CD4-positive, CD25-positive, alpha-beta regulatory T cell (primary cell): ENCODE measurements around the gene GNAI3. TPM values are rescaled to one million over a fixed set of nuclear protein-coding genes. Genes with fewer than 3 reads are reported as not detected.

Experiments
- ATAC-seq, 2 donors: fragments of 150-1000 bp; cut with Tn5 transposase; one replicate each; pipeline ENCODE4 v1.10.0; 2021; ENCODE audit warnings: low read depth in 2 of 2, moderate number of reproducible peaks in 2 of 2, moderate library complexity in 1 of 2
- DNase-seq, 3 donors: peaks; one replicate each; pipeline versions ENCODE4 v3.0.0 to v3.0.0-alpha.2; 2012 to 2022; ENCODE audit warnings: mixed read lengths in 1 of 3
- H3K27ac ChIP-seq: one replicate; pipeline ENCODE4 v1.7.0; 2013; ENCODE audit warnings: mild to moderate bottlenecking, low read length; ENCODE audit not compliant: insufficient read depth, poor library complexity, severe bottlenecking
- H3K27me3 ChIP-seq: one replicate; pipeline ENCODE4 v1.7.0; 2013; ENCODE audit warnings: low read length; ENCODE audit not compliant: control insufficient read depth, insufficient read depth
- H3K36me3 ChIP-seq: one replicate; pipeline ENCODE4 v1.7.0; 2013; ENCODE audit warnings: mild to moderate bottlenecking, low read length, moderate library complexity; ENCODE audit not compliant: control insufficient read depth, insufficient read depth
- H3K4me1 ChIP-seq: 2 replicates; pipeline ENCODE4 v1.7.0; 2013; ENCODE audit warnings: mild to moderate bottlenecking, low read length; ENCODE audit not compliant: insufficient read depth, control insufficient read depth, poor library complexity, severe bottlenecking
- H3K4me3 ChIP-seq: one replicate; pipeline ENCODE4 v1.7.0; 2013; ENCODE audit warnings: low read depth, mild to moderate bottlenecking, low read length, moderate library complexity
- H3K9me3 ChIP-seq, 2 experiments: 1 replicate in 1 of 2; 2 replicates in 1 of 2; pipeline ENCODE4 v1.7.0; 2013; ENCODE audit warnings: low read length in 2 of 2, mild to moderate bottlenecking in 1 of 2, moderate library complexity in 1 of 2; ENCODE audit not compliant: control insufficient read depth in 2 of 2
- H3K27ac Mint-ChIP-seq, 3 donors: one replicate each; pipeline ENCODE4 v1.8.0; 2020 to 2022; ENCODE audit warnings: mild to moderate bottlenecking in 3 of 3, mixed read lengths in 3 of 3, moderate library complexity in 2 of 3
- H3K27me3 Mint-ChIP-seq: one replicate; pipeline ENCODE4 v1.8.0; 2022; ENCODE audit warnings: mild to moderate bottlenecking, mixed read lengths
- H3K36me3 Mint-ChIP-seq: one replicate; pipeline ENCODE4 v1.8.0; 2020; ENCODE audit warnings: mixed read lengths
- H3K4me1 Mint-ChIP-seq, 4 donors: one replicate each; pipeline ENCODE4 v1.8.0; 2020 to 2022; ENCODE audit warnings: mixed read lengths in 4 of 4, mild to moderate bottlenecking in 1 of 4
- H3K4me3 Mint-ChIP-seq, 4 donors: one replicate each; pipeline ENCODE4 v1.8.0; 2020 to 2022; ENCODE audit warnings: mild to moderate bottlenecking in 4 of 4, mixed read lengths in 4 of 4, moderate library complexity in 3 of 4
- H3K9me3 Mint-ChIP-seq, 7 donors: one replicate each; pipeline ENCODE4 v1.8.0; 2020 to 2022; ENCODE audit warnings: mixed read lengths in 7 of 7, mild to moderate bottlenecking in 3 of 7, moderate library complexity in 2 of 7
- polyA plus RNA-seq, 4 donors: library from polyadenylated mRNA; unstranded; fragments of 300-500 nt; fragmentation: Illumina TruSeq; gene quantifications; one replicate each; pipeline ENCODE4 v1.2.3, GENCODE V29; 2021
- total RNA-seq: library from RNA; stranded (reverse); gene quantifications from one replicate; pipeline ENCODE4 v1.2.3, GENCODE V29; 2022

GNAI3 gene
- total and polyA plus RNA-seq, 5 donors from 2014 or later = 7.4 to 10.3 (median 9.6) TPM

- Histone ChIP-seq H3K9me3 (no peaks in the 10 kb centered on the region), H3K4me3 (no peak overlapping the region), H3K36me3 (peaks cover 48% of the 10 kb centered on the region), H3K4me1 (no peaks in the 10 kb centered on the region), H3K27me3 (no peaks in the 10 kb centered on the region), H3K27ac (no peak overlapping the region)
- no peak overlapping the region for H3K4me3 Mint-ChIP-seq
- peaks cover 0 to 19% (median under 1%) of the 10 kb centered on the region in 4 donors for H3K4me1 Mint-ChIP-seq
- H3K9me3 Mint-ChIP-seq = no peaks in the 10 kb centered on the region
- no peaks in the 10 kb centered on the region for H3K27me3 Mint-ChIP-seq
- H3K36me3 Mint-ChIP-seq = peaks cover 24% of the 10 kb centered on the region
- DNase-seq (no peak), ATAC-seq (no peak)
- H3K27ac Mint-ChIP-seq = peak overlapping the region in 1 of 3 donors; percentile 36
Measured at GRCh38 chr1:109595531-109595930, 47.1 kb downstream of the GNAI3 start.

- Mint-ChIP-seq H3K27me3 (no peaks in the 10 kb centered on the region), H3K4me3 (no peak overlapping the region), H3K36me3 (peaks cover 20% of the 10 kb centered on the region), H3K27ac (peak overlapping the region in 1 of 3 donors; percentile 72), H3K9me3 (no peaks in the 10 kb centered on the region), H3K4me1 (peaks cover 2 to 12% (median 7%) of the 10 kb centered on the region in 4 donors)
- ATAC-seq (no peak), DNase-seq (no peak)
- H3K27ac ChIP-seq = no peak overlapping the region
- H3K4me3 ChIP-seq = no peak overlapping the region
- H3K27me3 ChIP-seq = no peaks in the 10 kb centered on the region
- H3K36me3 ChIP-seq = peaks cover 23% of the 10 kb centered on the region
- no peaks in the 10 kb centered on the region for H3K9me3 ChIP-seq
- H3K4me1 ChIP-seq = no peaks in the 10 kb centered on the region
Measured at GRCh38 chr1:109598156-109598555, 49.7 kb downstream of the GNAI3 start.

- no peaks in the 10 kb centered on the region for H3K27me3 ChIP-seq
- H3K27ac ChIP-seq = no peak overlapping the region
- H3K4me3 ChIP-seq = no peak overlapping the region
- peak overlapping the region in 1 of 3 donors; percentile 72 for H3K27ac Mint-ChIP-seq
- DNase-seq = no peak
- no peaks in the 10 kb centered on the region for H3K4me1 ChIP-seq
- no peak for ATAC-seq
- H3K27me3 Mint-ChIP-seq = no peaks in the 10 kb centered on the region
- peaks cover 18% of the 10 kb centered on the region for H3K36me3 ChIP-seq
- H3K9me3 ChIP-seq = no peaks in the 10 kb centered on the region
- no peak overlapping the region for H3K4me3 Mint-ChIP-seq
- peaks cover 4 to 14% (median 11%) of the 10 kb centered on the region in 4 donors for H3K4me1 Mint-ChIP-seq
- H3K36me3 Mint-ChIP-seq = peaks cover 15% of the 10 kb centered on the region
- H3K9me3 Mint-ChIP-seq = no peaks in the 10 kb centered on the region
Measured at GRCh38 chr1:109598655-109599054, 50.2 kb downstream of the GNAI3 start.

GRCh38 chr1:109603229-109603628, 54.8 kb downstream of the GNAI3 start:
- no peak overlapping the region for H3K4me3 Mint-ChIP-seq
- no peak for ATAC-seq
- no peaks in the 10 kb centered on the region for H3K9me3 ChIP-seq

GRCh38 chr1:109605381-109605780, 57.0 kb downstream of the GNAI3 start:
- Mint-ChIP-seq H3K27ac (no peak overlapping the region), H3K27me3 (no peaks in the 10 kb centered on the region)
- H3K9me3 ChIP-seq = no peaks in the 10 kb centered on the region

More at GRCh38 chr1:109603229-109603628, 54.8 kb downstream of the GNAI3 start:
- Mint-ChIP-seq H3K36me3 (peaks cover 4% of the 10 kb centered on the region), H3K4me1 (peaks cover 4 to 14% (median 9%) of the 10 kb centered on the region in 4 donors), H3K27me3 (no peaks in the 10 kb centered on the region), H3K27ac (peak overlapping the region in 1 of 3 donors; percentile 15), H3K9me3 (no peaks in the 10 kb centered on the region)
- H3K27me3 ChIP-seq = no peaks in the 10 kb centered on the region
- H3K36me3 ChIP-seq = peaks cover 2% of the 10 kb centered on the region
- no peak overlapping the region for H3K4me3 ChIP-seq
- H3K27ac ChIP-seq = no peak overlapping the region
- H3K4me1 ChIP-seq = no peaks in the 10 kb centered on the region
- DNase-seq = no peak

GRCh38 chr1:109609881-109610280, 61.5 kb downstream of the GNAI3 start:
- no peaks in the 10 kb centered on the region for H3K9me3 ChIP-seq
- DNase-seq = no peak

More at GRCh38 chr1:109605381-109605780, 57.0 kb downstream of the GNAI3 start:
- Histone ChIP-seq H3K4me1 (no peaks in the 10 kb centered on the region), H3K27ac (no peak overlapping the region), H3K4me3 (no peak overlapping the region), H3K36me3 (no peaks in the 10 kb centered on the region), H3K27me3 (no peaks in the 10 kb centered on the region)
- Mint-ChIP-seq H3K36me3 (peaks cover 2% of the 10 kb centered on the region), H3K4me3 (no peak overlapping the region), H3K9me3 (no peaks in the 10 kb centered on the region), H3K4me1 (peaks cover 4 to 14% (median 9%) of the 10 kb centered on the region in 4 donors)
- ATAC-seq (no peak), DNase-seq (no peak)

GRCh38 chr1:109610609-109611307, 62.3 kb downstream of the GNAI3 start:
- Mint-ChIP-seq H3K4me1 (peaks cover 0 to 3% (median 1%) of the 10 kb centered on the region in 4 donors), H3K27ac (no peak overlapping the region), H3K27me3 (no peaks in the 10 kb centered on the region), H3K4me3 (no peak overlapping the region), H3K36me3 (no peaks in the 10 kb centered on the region), H3K9me3 (no peaks in the 10 kb centered on the region)
- Histone ChIP-seq H3K27me3 (peaks cover 2% of the 10 kb centered on the region), H3K36me3 (no peaks in the 10 kb centered on the region), H3K4me3 (no peak overlapping the region), H3K9me3 (no peaks in the 10 kb centered on the region), H3K4me1 (no peaks in the 10 kb centered on the region), H3K27ac (no peak overlapping the region)
- DNase-seq = no peak
- no peak for ATAC-seq

More at GRCh38 chr1:109609881-109610280, 61.5 kb downstream of the GNAI3 start:
- Histone ChIP-seq H3K4me3 (no peak overlapping the region), H3K36me3 (no peaks in the 10 kb centered on the region), H3K4me1 (no peaks in the 10 kb centered on the region), H3K27me3 (peaks cover 2% of the 10 kb centered on the region), H3K27ac (no peak overlapping the region)
- no peaks in the 10 kb centered on the region for H3K27me3 Mint-ChIP-seq
- no peak overlapping the region for H3K4me3 Mint-ChIP-seq
- peaks cover 0 to 3% (median 0%) of the 10 kb centered on the region in 4 donors for H3K4me1 Mint-ChIP-seq
- ATAC-seq = no peak
- no peak overlapping the region for H3K27ac Mint-ChIP-seq
- no peaks in the 10 kb centered on the region for H3K9me3 Mint-ChIP-seq
- no peaks in the 10 kb centered on the region for H3K36me3 Mint-ChIP-seq
